Smooth muscle cell (in vitro differentiated cells): ENCODE results near the gene RNU6-1. TPM values are rescaled to one million over a fixed set of nuclear protein-coding genes. Genes with fewer than 3 reads are reported as not detected.

Experiments
- DNase-seq: peaks from one replicate; lab custom pipeline; 2025; ENCODE audit not compliant: unreplicated experiment; lab: John Stamatoyannopoulos, UW
- H2AFZ ChIP-seq: fragments of 200-600 bp; sonication (generic); 2 replicates; pipeline ENCODE4 v1.6.0; 2016; ENCODE audit warnings: antibody characterized with exemption, low read depth, mild to moderate bottlenecking
- H3F3A ChIP-seq: fragments of 200-600 bp; sonication (generic); 2 replicates; pipeline ENCODE4 v1.6.0; 2017; ENCODE audit warnings: antibody characterized with exemption, low read depth
- H3K27ac ChIP-seq: fragments of 200-600 bp; sonication (generic); 2 replicates; pipeline ENCODE4 v1.5.1; 2016; ENCODE audit warnings: low read depth, mild to moderate bottlenecking
- H3K27me3 ChIP-seq: fragments of 200-600 bp; sonication (generic); 2 replicates; pipeline ENCODE4 v1.6.1; 2016; ENCODE audit warnings: low read depth, mild to moderate bottlenecking
- H3K36me3 ChIP-seq: fragments of 200-600 bp; sonication (generic); 2 replicates; pipeline ENCODE4 v1.5.1; 2016; ENCODE audit warnings: low read depth
- H3K4me1 ChIP-seq: fragments of 200-600 bp; sonication (generic); 2 replicates; pipeline ENCODE4 v1.5.1; 2016; ENCODE audit warnings: low read depth
- H3K4me2 ChIP-seq: fragments of 200-600 bp; sonication (generic); 2 replicates; pipeline ENCODE4 v1.6.0; 2016; ENCODE audit warnings: mild to moderate bottlenecking
- H3K4me3 ChIP-seq: fragments of 200-600 bp; sonication (generic); 2 replicates; pipeline ENCODE4 v1.5.1; 2016; ENCODE audit warnings: mild to moderate bottlenecking
- H3K79me2 ChIP-seq: fragments of 200-600 bp; sonication (generic); 2 replicates; pipeline ENCODE4 v1.6.0; 2016; ENCODE audit warnings: low read depth, mild to moderate bottlenecking
- H3K9ac ChIP-seq: fragments of 200-600 bp; sonication (generic); 2 replicates; pipeline ENCODE4 v1.6.0; 2016; ENCODE audit warnings: low read depth
- H3K9me3 ChIP-seq: fragments of 200-600 bp; sonication (generic); replicated peaks from 2 replicates; pipeline ENCODE4 v1.5.1; 2016; ENCODE audit warnings: low read depth
- H4K20me1 ChIP-seq: fragments of 200-600 bp; sonication (generic); 2 replicates; pipeline ENCODE4 v1.6.0; 2016; ENCODE audit warnings: low read depth
- CTCF ChIP-seq: fragments of 200-600 bp; sonication (generic); IDR thresholded peaks from 2 replicates; pipeline ENCODE4 v1.5.1; 2017; ENCODE audit warnings: borderline replicate concordance, mild to moderate bottlenecking, antibody characterized with exemption; ENCODE audit not compliant: insufficient read depth, poor library complexity, severe bottlenecking
- WGBS: methylation state at CpG from one replicate; pipeline ENCODE4 v1.1.7; 2016; ENCODE audit warnings: low lambda C conversion rate; 5-methylcytosine and 5-hydroxymethylcytosine counted together
- polyA plus RNA-seq: library from polyadenylated mRNA; unstranded; fragments of >200 nt; fragmentation: Nextera tagmentation; extraction: Ambion mirVana; gene quantifications from 2 replicates; pipeline ENCODE4 v1.2.1, GENCODE V29; 2016
- total RNA-seq: library from RNA; depleted of rRNA; stranded (reverse); fragments of >200 nt; gene quantifications from 2 replicates; pipeline ENCODE4 v1.2.3, GENCODE V29; 2014

The RNU6-1 gene
- total and polyA plus RNA-seq, 2 experiments from 2014 or later = not detected

DNA sequence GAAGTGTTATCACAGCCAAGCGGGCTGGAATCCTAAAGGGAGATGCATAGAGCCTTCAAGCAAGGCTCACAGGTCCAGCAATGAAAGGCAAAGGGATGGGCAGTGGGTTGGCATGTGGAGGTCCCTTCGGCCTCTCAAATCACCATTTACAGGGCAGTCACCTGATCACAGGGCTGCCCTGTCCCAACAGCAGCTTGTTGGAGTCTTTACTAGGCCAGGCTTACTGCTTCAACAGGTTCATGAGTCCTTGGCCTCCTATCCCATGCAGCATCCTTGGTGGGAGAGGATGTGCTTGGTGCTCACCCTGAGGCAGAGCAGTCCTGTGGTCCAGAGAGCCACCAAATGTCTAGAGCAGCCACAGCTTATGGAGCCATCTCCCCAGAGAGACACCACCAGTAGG is 38.7 kb downstream of the RNU6-1 start:
- no peaks in the 10 kb centered on the region for H3K9me3 ChIP-seq
- no peak overlapping the region for H3K4me2 ChIP-seq
- H3K4me1 ChIP-seq = peaks cover 9% of the 10 kb centered on the region
- no peak overlapping the region for H2AFZ ChIP-seq
- no peaks in the 10 kb centered on the region for H3K27me3 ChIP-seq
- H3K9ac ChIP-seq = no peak overlapping the region
- 100% methylated on average over 2 of the region's 2 CpGs for WGBS
- H3K36me3 ChIP-seq = no peaks in the 10 kb centered on the region
- H3K4me3 ChIP-seq = no peak overlapping the region
- no peaks in the 10 kb centered on the region for H3F3A ChIP-seq
- no peak overlapping the region for H3K27ac ChIP-seq
- H3K79me2 ChIP-seq = no peaks in the 10 kb centered on the region
- TF ChIP-seq CTCF = no peak
- H4K20me1 ChIP-seq = no peaks in the 10 kb centered on the region
- no peak for DNase-seq

DNA sequence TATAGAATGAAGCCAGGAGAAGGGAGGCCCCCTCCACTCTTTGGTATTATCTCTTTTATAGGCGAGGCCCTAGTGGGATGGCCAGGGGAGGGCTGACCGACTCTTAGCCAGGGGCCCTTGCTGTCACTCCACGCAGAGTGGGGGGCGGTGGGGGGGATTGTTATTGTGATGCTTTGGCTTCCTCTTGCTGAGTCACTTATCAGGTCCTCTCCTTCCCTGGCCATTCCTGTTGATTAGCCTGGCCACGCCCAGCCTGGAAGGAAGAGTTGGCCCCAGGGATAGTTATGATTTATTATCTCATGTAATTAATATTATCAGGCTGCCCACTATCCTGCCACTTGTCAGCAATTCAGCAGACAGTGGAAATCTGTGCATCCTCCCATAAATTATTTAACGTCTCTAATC is 40.0 kb downstream of the RNU6-1 start:
- Histone ChIP-seq H2AFZ (no peak overlapping the region), H3K9me3 (no peaks in the 10 kb centered on the region), H3K79me2 (no peaks in the 10 kb centered on the region), H3K9ac (no peak overlapping the region), H3F3A (no peaks in the 10 kb centered on the region), H4K20me1 (no peaks in the 10 kb centered on the region), H3K27ac (no peak overlapping the region), H3K4me2 (no peak overlapping the region), H3K27me3 (no peaks in the 10 kb centered on the region), H3K4me1 (peaks cover 8% of the 10 kb centered on the region), H3K36me3 (peaks cover 7% of the 10 kb centered on the region), H3K4me3 (no peak overlapping the region)
- no peak for DNase-seq
- TF ChIP-seq CTCF = no peak
- 65% methylated on average over 6 of the region's 6 CpGs for WGBS

- no peak overlapping the region for H3K4me2 ChIP-seq
- DNase-seq = no peak
Measured at GRCh38 chr15:67796196-67797127, 43.4 kb downstream of the RNU6-1 start.

More at GRCh38 chr15:67796196-67797127, 43.4 kb downstream of the RNU6-1 start:
- H3K79me2 ChIP-seq = no peaks in the 10 kb centered on the region
- no peaks in the 10 kb centered on the region for H4K20me1 ChIP-seq
- H2AFZ ChIP-seq = no peak overlapping the region
- H3K27ac ChIP-seq = no peak overlapping the region
- H3K9ac ChIP-seq = no peak overlapping the region
- no peaks in the 10 kb centered on the region for H3F3A ChIP-seq
- no peaks in the 10 kb centered on the region for H3K9me3 ChIP-seq
- peaks cover 14% of the 10 kb centered on the region for H3K36me3 ChIP-seq
- TF ChIP-seq CTCF = no peak
- no peak overlapping the region for H3K4me3 ChIP-seq
- 91% methylated on average over 4 of the region's 4 CpGs for WGBS
- no peaks in the 10 kb centered on the region for H3K4me1 ChIP-seq
- H3K27me3 ChIP-seq = no peaks in the 10 kb centered on the region
